ENCODE measurements around the gene DKK2. TPM values are rescaled to one million over a fixed set of nuclear protein-coding genes. Genes with fewer than 3 reads are reported as not detected.

DKK2 gene
- total RNA-seq, 1 experiment from 2014 or later = not detected

GRCh38 chr4:107034996-107035818, 906 bp downstream of the DKK2 start:
- ATAC-seq = peak; percentile 45

DNA sequence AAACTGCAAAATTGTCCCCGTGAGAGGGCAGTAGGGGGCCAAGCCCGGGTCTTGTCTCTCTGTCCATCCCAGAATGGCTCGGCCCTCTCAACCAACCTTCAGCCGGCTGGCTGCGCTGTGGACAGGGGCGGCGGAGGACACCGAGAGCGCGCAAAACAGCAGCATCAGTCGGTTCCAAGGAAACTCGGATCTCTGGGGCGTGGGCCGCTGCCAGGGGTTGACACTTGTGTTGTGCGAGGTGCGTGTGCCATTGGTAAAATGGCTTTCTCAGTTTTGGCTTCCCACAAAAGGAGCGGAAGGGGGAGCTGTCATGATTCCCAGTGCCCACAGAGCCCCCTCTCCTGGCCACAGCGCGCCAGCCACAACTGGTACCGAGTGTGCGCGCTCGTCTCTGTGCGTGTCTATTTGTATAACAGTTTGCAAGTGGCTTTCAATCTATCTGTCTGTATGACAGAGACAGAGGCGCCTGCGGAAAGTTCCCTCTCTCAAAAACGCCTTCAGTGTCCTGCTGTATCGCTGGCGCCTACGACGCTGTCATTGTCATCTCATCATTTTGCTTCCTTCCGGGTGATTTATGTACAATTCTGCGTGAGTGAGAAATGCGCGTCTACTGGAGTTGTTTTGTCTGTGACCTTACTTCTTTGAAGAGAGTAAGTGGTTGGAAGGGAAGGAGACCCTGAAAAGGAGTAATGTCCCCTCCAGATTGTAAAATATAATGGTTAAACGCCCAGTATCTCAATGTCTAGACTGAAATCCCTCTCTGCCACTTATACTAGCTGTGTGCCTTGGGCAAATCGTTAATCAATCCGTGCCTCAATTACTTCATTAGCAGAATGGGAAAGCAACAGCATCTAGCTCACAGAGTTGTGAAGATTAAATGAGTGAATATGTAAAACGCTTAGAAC, 1.8 kb downstream of the DKK2 start:
- Mint-ChIP-seq H3K27ac (no peak overlapping the region), H3K36me3 (no peaks in the 10 kb centered on the region), H3K27me3 (ENCODE audit: low read depth) (peaks cover 58% of the 10 kb centered on the region), H3K4me3 (peak overlapping the region; percentile 90), H3K4me1 (peaks cover 30% of the 10 kb centered on the region), H3K9me3 (no peaks in the 10 kb centered on the region)
- ATAC-seq (peak; percentile 67), DNase-seq (ENCODE audit: low spot score) (peak; percentile 63)
- CTCF ChIA-PET = interaction anchor here (0.6 to 2.8 kb wide), 10 partner anchors 9 to 435 kb away, joined by 3 to 13 read pairs (median 6); no protein-coding TSS in a partner anchor
- POLR2A ChIA-PET = no interaction called here
- TF ChIP-seq AR (CRISPR knock-in tag; IDR thresholded peaks at IDR 0.05) (no peak), HMGXB4 (CRISPR knock-in tag; IDR thresholded peaks at IDR 0.05) (peak; percentile 41; the same call in 1 of the 2 replicates), TP53 (CRISPR knock-in tag; IDR thresholded peaks at IDR 0.05) (0 out of 2 replicates have a peak, but pooled peaks have one; percentile 17), NR3C1 (CRISPR knock-in tag; conservative IDR thresholded peaks at IDR 0.05; ENCODE audit: low read depth) (no peak), ZNF121 (CRISPR knock-in tag; IDR thresholded peaks at IDR 0.05) (no peak)
- TF ChIP-seq, protein P1, sequence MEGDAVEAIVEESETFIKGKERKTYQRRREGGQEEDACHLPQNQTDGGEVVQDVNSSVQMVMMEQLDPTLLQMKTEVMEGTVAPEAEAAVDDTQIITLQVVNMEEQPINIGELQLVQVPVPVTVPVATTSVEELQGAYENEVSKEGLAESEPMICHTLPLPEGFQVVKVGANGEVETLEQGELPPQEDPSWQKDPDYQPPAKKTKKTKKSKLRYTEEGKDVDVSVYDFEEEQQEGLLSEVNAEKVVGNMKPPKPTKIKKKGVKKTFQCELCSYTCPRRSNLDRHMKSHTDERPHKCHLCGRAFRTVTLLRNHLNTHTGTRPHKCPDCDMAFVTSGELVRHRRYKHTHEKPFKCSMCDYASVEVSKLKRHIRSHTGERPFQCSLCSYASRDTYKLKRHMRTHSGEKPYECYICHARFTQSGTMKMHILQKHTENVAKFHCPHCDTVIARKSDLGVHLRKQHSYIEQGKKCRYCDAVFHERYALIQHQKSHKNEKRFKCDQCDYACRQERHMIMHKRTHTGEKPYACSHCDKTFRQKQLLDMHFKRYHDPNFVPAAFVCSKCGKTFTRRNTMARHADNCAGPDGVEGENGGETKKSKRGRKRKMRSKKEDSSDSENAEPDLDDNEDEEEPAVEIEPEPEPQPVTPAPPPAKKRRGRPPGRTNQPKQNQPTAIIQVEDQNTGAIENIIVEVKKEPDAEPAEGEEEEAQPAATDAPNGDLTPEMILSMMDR (IDR thresholded peaks at IDR 0.05) = no peak
- TF ChIP-seq, protein P2, sequence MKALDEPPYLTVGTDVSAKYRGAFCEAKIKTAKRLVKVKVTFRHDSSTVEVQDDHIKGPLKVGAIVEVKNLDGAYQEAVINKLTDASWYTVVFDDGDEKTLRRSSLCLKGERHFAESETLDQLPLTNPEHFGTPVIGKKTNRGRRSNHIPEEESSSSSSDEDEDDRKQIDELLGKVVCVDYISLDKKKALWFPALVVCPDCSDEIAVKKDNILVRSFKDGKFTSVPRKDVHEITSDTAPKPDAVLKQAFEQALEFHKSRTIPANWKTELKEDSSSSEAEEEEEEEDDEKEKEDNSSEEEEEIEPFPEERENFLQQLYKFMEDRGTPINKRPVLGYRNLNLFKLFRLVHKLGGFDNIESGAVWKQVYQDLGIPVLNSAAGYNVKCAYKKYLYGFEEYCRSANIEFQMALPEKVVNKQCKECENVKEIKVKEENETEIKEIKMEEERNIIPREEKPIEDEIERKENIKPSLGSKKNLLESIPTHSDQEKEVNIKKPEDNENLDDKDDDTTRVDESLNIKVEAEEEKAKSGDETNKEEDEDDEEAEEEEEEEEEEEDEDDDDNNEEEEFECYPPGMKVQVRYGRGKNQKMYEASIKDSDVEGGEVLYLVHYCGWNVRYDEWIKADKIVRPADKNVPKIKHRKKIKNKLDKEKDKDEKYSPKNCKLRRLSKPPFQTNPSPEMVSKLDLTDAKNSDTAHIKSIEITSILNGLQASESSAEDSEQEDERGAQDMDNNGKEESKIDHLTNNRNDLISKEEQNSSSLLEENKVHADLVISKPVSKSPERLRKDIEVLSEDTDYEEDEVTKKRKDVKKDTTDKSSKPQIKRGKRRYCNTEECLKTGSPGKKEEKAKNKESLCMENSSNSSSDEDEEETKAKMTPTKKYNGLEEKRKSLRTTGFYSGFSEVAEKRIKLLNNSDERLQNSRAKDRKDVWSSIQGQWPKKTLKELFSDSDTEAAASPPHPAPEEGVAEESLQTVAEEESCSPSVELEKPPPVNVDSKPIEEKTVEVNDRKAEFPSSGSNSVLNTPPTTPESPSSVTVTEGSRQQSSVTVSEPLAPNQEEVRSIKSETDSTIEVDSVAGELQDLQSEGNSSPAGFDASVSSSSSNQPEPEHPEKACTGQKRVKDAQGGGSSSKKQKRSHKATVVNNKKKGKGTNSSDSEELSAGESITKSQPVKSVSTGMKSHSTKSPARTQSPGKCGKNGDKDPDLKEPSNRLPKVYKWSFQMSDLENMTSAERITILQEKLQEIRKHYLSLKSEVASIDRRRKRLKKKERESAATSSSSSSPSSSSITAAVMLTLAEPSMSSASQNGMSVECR (CRISPR knock-in tag; IDR thresholded peaks at IDR 0.05; ENCODE audit: borderline replicate concordance) = no peak

More at GRCh38 chr4:107034996-107035818, 906 bp downstream of the DKK2 start:
- DNase-seq (ENCODE audit: low spot score) = peak; percentile 49
- ChIA-PET POLR2A (no interaction called here), CTCF (interaction anchor here (0.8 to 2.8 kb wide), 10 partner anchors 9 to 434 kb away, joined by 3 to 13 read pairs (median 6); no protein-coding TSS in a partner anchor)
- Mint-ChIP-seq H3K36me3 (no peaks in the 10 kb centered on the region), H3K9me3 (no peaks in the 10 kb centered on the region), H3K27ac (no peak overlapping the region), H3K27me3 (ENCODE audit: low read depth) (peaks cover 58% of the 10 kb centered on the region), H3K4me1 (peaks cover 30% of the 10 kb centered on the region), H3K4me3 (peak overlapping the region; percentile 90)
- TF ChIP-seq ELF4 (CRISPR knock-in tag; IDR thresholded peaks at IDR 0.05; ENCODE audit: low read depth) = no peak
- no peak for TF ChIP-seq TEAD4 (CRISPR knock-in tag; IDR thresholded peaks at IDR 0.05)
- no peak for TF ChIP-seq ZNF281 (CRISPR knock-in tag; IDR thresholded peaks at IDR 0.05)
- TF ChIP-seq, protein P3, sequence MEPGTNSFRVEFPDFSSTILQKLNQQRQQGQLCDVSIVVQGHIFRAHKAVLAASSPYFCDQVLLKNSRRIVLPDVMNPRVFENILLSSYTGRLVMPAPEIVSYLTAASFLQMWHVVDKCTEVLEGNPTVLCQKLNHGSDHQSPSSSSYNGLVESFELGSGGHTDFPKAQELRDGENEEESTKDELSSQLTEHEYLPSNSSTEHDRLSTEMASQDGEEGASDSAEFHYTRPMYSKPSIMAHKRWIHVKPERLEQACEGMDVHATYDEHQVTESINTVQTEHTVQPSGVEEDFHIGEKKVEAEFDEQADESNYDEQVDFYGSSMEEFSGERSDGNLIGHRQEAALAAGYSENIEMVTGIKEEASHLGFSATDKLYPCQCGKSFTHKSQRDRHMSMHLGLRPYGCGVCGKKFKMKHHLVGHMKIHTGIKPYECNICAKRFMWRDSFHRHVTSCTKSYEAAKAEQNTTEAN (CRISPR knock-in tag; IDR thresholded peaks at IDR 0.05) = no peak
- no peak for TF ChIP-seq SOX15 (CRISPR knock-in tag; IDR thresholded peaks at IDR 0.05)
- no peak for TF ChIP-seq ETV6 (CRISPR knock-in tag; IDR thresholded peaks at IDR 0.05)

Measured in WTC11 (cell line).